WTC11 (cell line): ENCODE data around the gene NALCN.

Experiments used
- CBFB ChIP-seq: sonication (generic); formaldehyde crosslinking; IDR thresholded peaks from 2 replicates; pipeline ENCODE4 v1.8.1; 2022; ENCODE audit warnings: mild to moderate bottlenecking, low read depth, missing genetic modification reagents
- FOXJ3 ChIP-seq: sonication (generic); formaldehyde crosslinking; IDR thresholded peaks from 2 replicates; pipeline ENCODE4 v1.9.0; 2021; ENCODE audit warnings: missing genetic modification reagents, mild to moderate bottlenecking, borderline replicate concordance
- MYBL2 ChIP-seq: sonication (generic); formaldehyde crosslinking; IDR thresholded peaks from 2 replicates; pipeline ENCODE4 v1.8.1; 2023; ENCODE audit warnings: mild to moderate bottlenecking, moderate library complexity, missing genetic modification reagents
- NR1H2 ChIP-seq: sonication (generic); formaldehyde crosslinking; IDR thresholded peaks from 2 replicates; pipeline ENCODE4 v1.9.0; 2021; ENCODE audit warnings: mild to moderate bottlenecking, moderate library complexity, missing genetic modification reagents
- RORB ChIP-seq: fragments of 250-450 bp; sonication (Bioruptor Pico); IDR thresholded peaks from 2 replicates; pipeline ENCODE4 v1.9.0; 2021; ENCODE audit warnings: mild to moderate bottlenecking
- SP1 ChIP-seq: sonication (generic); formaldehyde crosslinking; conservative IDR thresholded peaks from 2 replicates; pipeline ENCODE4 v1.8.1; 2022; ENCODE audit warnings: missing genetic modification reagents
- ZBTB21 ChIP-seq: sonication (generic); formaldehyde crosslinking; IDR thresholded peaks from 2 replicates; pipeline ENCODE4 v1.8.1; 2023; ENCODE audit warnings: mild to moderate bottlenecking, missing genetic modification reagents, borderline replicate concordance
- TF ChIP-seq, protein P1 (sequence below): sonication (generic); formaldehyde crosslinking; IDR thresholded peaks from 2 replicates; pipeline ENCODE4 v1.8.0; 2022; ENCODE audit warnings: mild to moderate bottlenecking, missing genetic modification reagents
- TF ChIP-seq, protein P2 (sequence below): fragments of 200-600 bp; IDR thresholded peaks from 2 replicates; pipeline ENCODE4 v1.8.0; 2022; ENCODE audit warnings: antibody characterized with exemption
- TF ChIP-seq, protein P3 (sequence below): sonication (generic); formaldehyde crosslinking; IDR thresholded peaks from 2 replicates; pipeline ENCODE4 v1.8.1; 2022; ENCODE audit warnings: mild to moderate bottlenecking, moderate library complexity, missing genetic modification reagents
- TF ChIP-seq, protein P4 (sequence below): sonication (generic); formaldehyde crosslinking; IDR thresholded peaks from 2 replicates; pipeline ENCODE4 v1.8.0; 2023; ENCODE audit warnings: missing genetic modification reagents, mild to moderate bottlenecking, borderline replicate concordance
- TF ChIP-seq, protein P5 (sequence below): sonication (generic); formaldehyde crosslinking; IDR thresholded peaks from 2 replicates; pipeline ENCODE4 v1.8.1; 2023; ENCODE audit warnings: mild to moderate bottlenecking, missing genetic modification reagents

DNA sequence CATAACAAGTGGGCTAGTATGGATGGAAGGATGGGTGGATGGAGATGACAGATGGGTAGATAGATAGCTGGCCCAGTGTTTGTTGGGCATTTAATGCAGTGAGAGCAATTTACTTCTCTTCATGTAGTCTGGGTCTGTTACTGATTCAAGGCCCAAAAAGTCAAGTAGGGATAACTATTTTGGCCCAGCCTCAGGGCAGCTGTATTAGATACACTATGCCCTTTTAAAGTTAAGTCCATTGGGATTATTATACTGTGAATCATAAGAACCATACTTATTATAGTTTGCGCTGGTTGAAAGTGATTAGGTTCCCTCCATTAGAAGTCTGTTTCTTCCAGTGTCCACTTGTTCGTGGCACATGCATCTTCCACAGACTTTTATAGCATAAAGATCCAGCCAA is 40.9 kb upstream of the NALCN start:
- TF ChIP-seq NR1H2 (CRISPR knock-in tag) (no peak), SP1 (CRISPR knock-in tag) (no peak), RORB (CRISPR knock-in tag) (no peak), MYBL2 (CRISPR knock-in tag) (no peak), CBFB (CRISPR knock-in tag) (no peak), ZBTB21 (CRISPR knock-in tag) (no peak), FOXJ3 (CRISPR knock-in tag) (no peak)
- TF ChIP-seq, protein P1, sequence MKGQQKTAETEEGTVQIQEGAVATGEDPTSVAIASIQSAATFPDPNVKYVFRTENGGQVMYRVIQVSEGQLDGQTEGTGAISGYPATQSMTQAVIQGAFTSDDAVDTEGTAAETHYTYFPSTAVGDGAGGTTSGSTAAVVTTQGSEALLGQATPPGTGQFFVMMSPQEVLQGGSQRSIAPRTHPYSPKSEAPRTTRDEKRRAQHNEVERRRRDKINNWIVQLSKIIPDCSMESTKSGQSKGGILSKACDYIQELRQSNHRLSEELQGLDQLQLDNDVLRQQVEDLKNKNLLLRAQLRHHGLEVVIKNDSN (CRISPR knock-in tag), result no peak
- TF ChIP-seq, protein P2, sequence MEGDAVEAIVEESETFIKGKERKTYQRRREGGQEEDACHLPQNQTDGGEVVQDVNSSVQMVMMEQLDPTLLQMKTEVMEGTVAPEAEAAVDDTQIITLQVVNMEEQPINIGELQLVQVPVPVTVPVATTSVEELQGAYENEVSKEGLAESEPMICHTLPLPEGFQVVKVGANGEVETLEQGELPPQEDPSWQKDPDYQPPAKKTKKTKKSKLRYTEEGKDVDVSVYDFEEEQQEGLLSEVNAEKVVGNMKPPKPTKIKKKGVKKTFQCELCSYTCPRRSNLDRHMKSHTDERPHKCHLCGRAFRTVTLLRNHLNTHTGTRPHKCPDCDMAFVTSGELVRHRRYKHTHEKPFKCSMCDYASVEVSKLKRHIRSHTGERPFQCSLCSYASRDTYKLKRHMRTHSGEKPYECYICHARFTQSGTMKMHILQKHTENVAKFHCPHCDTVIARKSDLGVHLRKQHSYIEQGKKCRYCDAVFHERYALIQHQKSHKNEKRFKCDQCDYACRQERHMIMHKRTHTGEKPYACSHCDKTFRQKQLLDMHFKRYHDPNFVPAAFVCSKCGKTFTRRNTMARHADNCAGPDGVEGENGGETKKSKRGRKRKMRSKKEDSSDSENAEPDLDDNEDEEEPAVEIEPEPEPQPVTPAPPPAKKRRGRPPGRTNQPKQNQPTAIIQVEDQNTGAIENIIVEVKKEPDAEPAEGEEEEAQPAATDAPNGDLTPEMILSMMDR, result no peak
- TF ChIP-seq, protein P3, sequence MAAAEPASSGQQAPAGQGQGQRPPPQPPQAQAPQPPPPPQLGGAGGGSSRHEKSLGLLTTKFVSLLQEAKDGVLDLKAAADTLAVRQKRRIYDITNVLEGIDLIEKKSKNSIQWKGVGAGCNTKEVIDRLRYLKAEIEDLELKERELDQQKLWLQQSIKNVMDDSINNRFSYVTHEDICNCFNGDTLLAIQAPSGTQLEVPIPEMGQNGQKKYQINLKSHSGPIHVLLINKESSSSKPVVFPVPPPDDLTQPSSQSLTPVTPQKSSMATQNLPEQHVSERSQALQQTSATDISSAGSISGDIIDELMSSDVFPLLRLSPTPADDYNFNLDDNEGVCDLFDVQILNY (CRISPR knock-in tag), result no peak
- TF ChIP-seq, protein P4, sequence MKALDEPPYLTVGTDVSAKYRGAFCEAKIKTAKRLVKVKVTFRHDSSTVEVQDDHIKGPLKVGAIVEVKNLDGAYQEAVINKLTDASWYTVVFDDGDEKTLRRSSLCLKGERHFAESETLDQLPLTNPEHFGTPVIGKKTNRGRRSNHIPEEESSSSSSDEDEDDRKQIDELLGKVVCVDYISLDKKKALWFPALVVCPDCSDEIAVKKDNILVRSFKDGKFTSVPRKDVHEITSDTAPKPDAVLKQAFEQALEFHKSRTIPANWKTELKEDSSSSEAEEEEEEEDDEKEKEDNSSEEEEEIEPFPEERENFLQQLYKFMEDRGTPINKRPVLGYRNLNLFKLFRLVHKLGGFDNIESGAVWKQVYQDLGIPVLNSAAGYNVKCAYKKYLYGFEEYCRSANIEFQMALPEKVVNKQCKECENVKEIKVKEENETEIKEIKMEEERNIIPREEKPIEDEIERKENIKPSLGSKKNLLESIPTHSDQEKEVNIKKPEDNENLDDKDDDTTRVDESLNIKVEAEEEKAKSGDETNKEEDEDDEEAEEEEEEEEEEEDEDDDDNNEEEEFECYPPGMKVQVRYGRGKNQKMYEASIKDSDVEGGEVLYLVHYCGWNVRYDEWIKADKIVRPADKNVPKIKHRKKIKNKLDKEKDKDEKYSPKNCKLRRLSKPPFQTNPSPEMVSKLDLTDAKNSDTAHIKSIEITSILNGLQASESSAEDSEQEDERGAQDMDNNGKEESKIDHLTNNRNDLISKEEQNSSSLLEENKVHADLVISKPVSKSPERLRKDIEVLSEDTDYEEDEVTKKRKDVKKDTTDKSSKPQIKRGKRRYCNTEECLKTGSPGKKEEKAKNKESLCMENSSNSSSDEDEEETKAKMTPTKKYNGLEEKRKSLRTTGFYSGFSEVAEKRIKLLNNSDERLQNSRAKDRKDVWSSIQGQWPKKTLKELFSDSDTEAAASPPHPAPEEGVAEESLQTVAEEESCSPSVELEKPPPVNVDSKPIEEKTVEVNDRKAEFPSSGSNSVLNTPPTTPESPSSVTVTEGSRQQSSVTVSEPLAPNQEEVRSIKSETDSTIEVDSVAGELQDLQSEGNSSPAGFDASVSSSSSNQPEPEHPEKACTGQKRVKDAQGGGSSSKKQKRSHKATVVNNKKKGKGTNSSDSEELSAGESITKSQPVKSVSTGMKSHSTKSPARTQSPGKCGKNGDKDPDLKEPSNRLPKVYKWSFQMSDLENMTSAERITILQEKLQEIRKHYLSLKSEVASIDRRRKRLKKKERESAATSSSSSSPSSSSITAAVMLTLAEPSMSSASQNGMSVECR, result no peak
- TF ChIP-seq, protein P5, sequence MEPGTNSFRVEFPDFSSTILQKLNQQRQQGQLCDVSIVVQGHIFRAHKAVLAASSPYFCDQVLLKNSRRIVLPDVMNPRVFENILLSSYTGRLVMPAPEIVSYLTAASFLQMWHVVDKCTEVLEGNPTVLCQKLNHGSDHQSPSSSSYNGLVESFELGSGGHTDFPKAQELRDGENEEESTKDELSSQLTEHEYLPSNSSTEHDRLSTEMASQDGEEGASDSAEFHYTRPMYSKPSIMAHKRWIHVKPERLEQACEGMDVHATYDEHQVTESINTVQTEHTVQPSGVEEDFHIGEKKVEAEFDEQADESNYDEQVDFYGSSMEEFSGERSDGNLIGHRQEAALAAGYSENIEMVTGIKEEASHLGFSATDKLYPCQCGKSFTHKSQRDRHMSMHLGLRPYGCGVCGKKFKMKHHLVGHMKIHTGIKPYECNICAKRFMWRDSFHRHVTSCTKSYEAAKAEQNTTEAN (CRISPR knock-in tag), result no peak
